ENCODE results near the gene MORN1.

MORN1 gene

DNA sequence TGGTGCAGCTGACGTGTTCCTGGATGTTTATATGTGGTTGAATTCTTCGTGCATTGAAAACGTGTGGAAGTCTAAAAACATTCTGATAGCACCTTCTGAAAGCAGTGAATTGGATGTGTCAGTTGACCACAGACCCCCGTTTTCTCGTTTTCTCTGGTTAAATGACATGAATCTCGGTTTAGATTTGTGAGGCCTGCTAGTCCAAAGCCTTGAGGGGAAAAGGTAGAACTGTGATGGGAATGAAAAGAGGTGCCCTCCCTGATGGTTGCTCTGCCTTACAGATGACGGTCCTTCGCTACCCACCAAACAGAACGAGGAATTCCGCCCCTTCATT, 9.2 kb upstream of the MORN1 start:
- H3K36me3 ChIP-seq, result peaks cover 11% of the 10 kb centered on the region

DNA sequence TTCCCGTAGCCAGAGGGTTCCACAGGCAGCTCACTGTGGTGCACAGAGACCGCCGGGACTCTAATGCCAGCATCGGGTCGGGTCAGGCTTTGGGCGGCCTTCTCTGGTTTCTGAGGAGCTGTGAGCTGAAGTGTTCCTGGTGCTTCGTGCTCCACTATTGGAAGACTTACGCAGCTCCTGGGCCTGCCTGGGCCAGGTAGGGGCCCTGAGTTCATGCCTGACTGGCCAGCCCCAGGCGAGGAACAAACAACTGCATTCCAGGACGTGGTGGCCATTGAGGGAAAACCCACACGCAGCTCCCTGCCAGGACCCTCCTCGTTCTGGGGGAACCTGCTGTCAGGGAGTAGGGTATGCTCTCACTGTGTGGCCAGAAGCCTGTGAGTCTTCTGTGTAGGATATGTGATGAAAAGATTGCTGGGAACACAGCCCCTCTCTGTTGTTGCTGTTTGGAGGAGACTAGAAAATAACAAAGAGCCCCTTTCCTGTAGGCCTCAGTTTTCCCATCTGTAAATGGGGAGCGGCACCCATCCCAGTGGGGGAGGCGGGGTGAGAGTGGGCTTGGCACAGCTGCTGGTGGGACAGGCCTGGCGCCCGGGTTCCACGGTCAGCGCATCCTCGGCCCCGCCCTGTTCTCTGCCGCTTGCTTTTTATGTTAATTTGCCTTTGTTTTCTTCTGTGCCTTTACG, 8.7 kb upstream of the MORN1 start:
- DNase-seq, result no peak
- Histone ChIP-seq H3K27me3 (no peaks in the 10 kb centered on the region), H3K9me3 (no peaks in the 10 kb centered on the region), H3K36me3 (peaks cover 11% of the 10 kb centered on the region), H3K4me3 (ENCODE audit: low read depth, low read length) (no peak overlapping the region), H3K4me1 (no peaks in the 10 kb centered on the region)
- TF ChIP-seq, protein P1, sequence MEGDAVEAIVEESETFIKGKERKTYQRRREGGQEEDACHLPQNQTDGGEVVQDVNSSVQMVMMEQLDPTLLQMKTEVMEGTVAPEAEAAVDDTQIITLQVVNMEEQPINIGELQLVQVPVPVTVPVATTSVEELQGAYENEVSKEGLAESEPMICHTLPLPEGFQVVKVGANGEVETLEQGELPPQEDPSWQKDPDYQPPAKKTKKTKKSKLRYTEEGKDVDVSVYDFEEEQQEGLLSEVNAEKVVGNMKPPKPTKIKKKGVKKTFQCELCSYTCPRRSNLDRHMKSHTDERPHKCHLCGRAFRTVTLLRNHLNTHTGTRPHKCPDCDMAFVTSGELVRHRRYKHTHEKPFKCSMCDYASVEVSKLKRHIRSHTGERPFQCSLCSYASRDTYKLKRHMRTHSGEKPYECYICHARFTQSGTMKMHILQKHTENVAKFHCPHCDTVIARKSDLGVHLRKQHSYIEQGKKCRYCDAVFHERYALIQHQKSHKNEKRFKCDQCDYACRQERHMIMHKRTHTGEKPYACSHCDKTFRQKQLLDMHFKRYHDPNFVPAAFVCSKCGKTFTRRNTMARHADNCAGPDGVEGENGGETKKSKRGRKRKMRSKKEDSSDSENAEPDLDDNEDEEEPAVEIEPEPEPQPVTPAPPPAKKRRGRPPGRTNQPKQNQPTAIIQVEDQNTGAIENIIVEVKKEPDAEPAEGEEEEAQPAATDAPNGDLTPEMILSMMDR (IDR thresholded peaks at IDR 0.05; ENCODE audit: low read depth, low read length), result no peak

More for the DNA sequence above, 9.2 kb upstream of the MORN1 start:
- Histone ChIP-seq H3K4me1 (no peaks in the 10 kb centered on the region), H3K4me3 (ENCODE audit: low read depth, low read length) (no peak overlapping the region), H3K9me3 (no peaks in the 10 kb centered on the region), H3K27me3 (no peaks in the 10 kb centered on the region)
- TF ChIP-seq, protein P1 (IDR thresholded peaks at IDR 0.05; ENCODE audit: low read depth, low read length), result no peak
- no peak for DNase-seq

DNA sequence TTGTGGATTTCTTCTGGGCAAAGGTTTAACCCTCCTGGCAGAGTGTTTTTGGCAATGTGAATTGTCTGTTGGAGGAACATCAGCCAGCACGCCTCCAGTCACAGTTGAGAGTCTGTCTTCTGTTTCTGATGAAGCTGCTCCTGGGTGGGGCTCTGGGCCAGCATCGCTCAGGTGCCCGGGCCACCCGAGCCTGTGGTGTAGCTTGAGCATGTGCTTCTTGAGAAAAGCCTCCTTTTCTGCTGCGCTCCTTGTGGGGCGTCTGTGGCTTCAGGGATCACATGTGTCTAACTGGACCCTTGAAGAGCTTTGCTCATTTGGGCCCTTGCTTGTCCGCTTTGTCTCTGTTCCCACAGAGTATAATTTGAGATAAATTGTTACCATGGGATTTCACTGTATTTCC, 7.5 kb upstream of the MORN1 start:
- Histone ChIP-seq H3K9me3 (no peaks in the 10 kb centered on the region), H3K27me3 (no peaks in the 10 kb centered on the region), H3K36me3 (peaks cover 8% of the 10 kb centered on the region), H3K4me3 (ENCODE audit: low read depth, low read length) (no peak overlapping the region), H3K4me1 (no peaks in the 10 kb centered on the region)
- TF ChIP-seq, protein P1 (IDR thresholded peaks at IDR 0.05; ENCODE audit: low read depth, low read length), result no peak
- DNase-seq, result no peak

DNA sequence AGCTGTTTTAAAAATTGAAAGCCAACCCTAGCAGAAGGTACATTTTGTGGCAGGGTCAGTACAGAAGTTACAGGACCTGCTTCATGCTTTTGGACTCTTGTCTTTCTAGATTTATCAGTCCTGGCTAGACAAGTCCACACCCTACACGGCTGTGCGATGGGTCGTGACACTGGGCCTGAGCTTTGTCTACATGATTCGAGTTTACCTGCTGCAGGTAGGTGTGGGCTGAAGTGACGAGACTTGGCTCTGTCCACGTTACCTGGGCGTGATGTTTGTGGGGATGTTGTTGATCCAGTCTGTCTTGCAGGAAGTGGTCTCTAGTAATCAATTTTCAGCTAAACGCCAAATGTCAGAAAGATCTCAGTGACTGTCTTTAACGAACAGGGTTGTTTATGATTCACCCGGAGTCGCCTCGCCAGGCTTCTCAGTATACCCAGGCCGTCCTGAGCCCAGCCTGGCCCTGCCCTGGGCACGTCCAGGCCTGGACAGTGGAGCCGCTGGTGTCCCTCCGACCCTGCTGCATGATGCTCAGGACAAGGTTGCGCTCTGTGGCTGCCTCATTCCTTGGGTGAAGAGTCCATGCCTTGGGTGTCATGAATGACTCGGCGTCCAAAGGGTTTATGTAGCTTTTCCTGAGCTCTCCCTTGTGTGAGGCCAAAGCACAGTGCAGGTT, 5.8 kb upstream of the MORN1 start:
- H3K9me3 ChIP-seq, result no peaks in the 10 kb centered on the region
- DNase-seq, result no peak
- no peaks in the 10 kb centered on the region for H3K27me3 ChIP-seq
- H3K4me3 ChIP-seq (ENCODE audit: low read depth, low read length), result no peak overlapping the region
- peaks cover 5% of the 10 kb centered on the region for H3K36me3 ChIP-seq
- H3K4me1 ChIP-seq, result no peaks in the 10 kb centered on the region
- TF ChIP-seq, protein P1 (IDR thresholded peaks at IDR 0.05; ENCODE audit: low read depth, low read length), result no peak

DNA sequence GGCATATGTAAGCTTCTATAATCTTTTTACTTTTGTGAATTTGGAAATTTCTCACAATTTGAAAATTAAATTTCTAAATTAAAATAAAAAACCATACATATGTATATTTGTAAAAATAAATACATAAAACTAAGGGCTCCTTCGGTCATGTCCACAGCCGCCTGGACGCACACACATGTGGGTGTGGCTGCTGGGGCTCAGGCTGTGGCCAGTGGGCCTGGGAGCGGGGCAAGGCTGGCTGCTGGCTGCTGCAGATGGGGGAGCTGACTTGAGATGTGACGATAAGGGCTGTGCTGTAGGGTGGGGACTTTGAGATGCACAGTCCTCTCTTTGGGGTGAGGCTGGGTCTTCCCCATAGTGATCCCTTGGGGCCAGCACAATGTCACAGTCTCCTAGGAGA, 5.1 kb upstream of the MORN1 start:
- H3K4me1 ChIP-seq, result no peaks in the 10 kb centered on the region
- no peaks in the 10 kb centered on the region for H3K36me3 ChIP-seq
- DNase-seq, result no peak
- TF ChIP-seq, protein P1 (IDR thresholded peaks at IDR 0.05; ENCODE audit: low read depth, low read length), result no peak
- no peaks in the 10 kb centered on the region for H3K27me3 ChIP-seq
- no peaks in the 10 kb centered on the region for H3K9me3 ChIP-seq
- H3K4me3 ChIP-seq (ENCODE audit: low read depth, low read length), result no peak overlapping the region

DNA sequence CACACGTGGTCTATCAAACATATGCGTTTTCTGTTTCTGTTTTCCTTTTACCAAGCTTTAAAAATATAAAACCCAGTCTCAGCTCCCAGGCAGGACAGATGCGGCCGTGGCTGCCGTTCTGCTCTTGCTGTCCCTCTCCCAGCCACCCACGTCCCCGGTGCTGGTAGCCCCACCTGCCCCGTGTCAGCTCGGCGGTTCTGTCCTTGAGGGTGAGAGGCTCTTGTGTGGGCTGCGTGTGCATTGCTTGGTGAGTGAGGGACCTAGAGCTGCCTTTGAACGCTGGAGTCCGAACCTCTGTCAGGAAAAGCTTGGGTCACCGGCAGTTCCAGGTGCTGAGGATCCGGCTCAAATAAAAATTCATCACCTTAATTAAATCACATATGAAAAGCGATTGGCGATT, 4.7 kb upstream of the MORN1 start:
- TF ChIP-seq, protein P1 (IDR thresholded peaks at IDR 0.05; ENCODE audit: low read depth, low read length), result no peak
- no peak for DNase-seq
- Histone ChIP-seq H3K27me3 (no peaks in the 10 kb centered on the region), H3K4me3 (ENCODE audit: low read depth, low read length) (no peak overlapping the region), H3K4me1 (no peaks in the 10 kb centered on the region), H3K36me3 (no peaks in the 10 kb centered on the region; the same call in 1 of the 2 replicates), H3K9me3 (no peaks in the 10 kb centered on the region)

Measured in BE2C (cell line).